SK-N-SH (cell line): ENCODE measurements around the gene MS4A4E. TPM values are rescaled to one million over a fixed set of nuclear protein-coding genes. Genes with fewer than 3 reads are reported as not detected.
"Not testable (repeated sequence)": the region's sequence is repeated elsewhere in the genome, so short reads cannot be mapped to it uniquely, and the experiment has no call there.

ENCODE experiments used
- CTCF ChIA-PET: fragments of 300-600, 350-600 bp; formaldehyde crosslinking; extraction: SDS; loops from one replicate; lab custom pipeline; 2021; lab: Yijun Ruan, JAX
- POLR2A ChIA-PET: fragments of 350-600 bp; sonication (Branson Sonifier 250); formaldehyde crosslinking; extraction: SDS; loops from one replicate; lab custom pipeline; 2020; ENCODE audit warnings: antibody characterized with exemption, inconsistent platforms; lab: Yijun Ruan, JAX
- DNase-seq: peaks from one replicate; pipeline ENCODE4 v3.0.0; 2012
- H2AFZ ChIP-seq: fragments of 200-600 bp; sonication (generic); 2 replicates; pipeline ENCODE4 v1.8.1; 2016; ENCODE audit warnings: antibody characterized with exemption, mild to moderate bottlenecking, low read depth
- H3F3A ChIP-seq: fragments of 200-600 bp; sonication (generic); replicated peaks from 2 replicates; pipeline ENCODE3; 2016; ENCODE audit warnings: antibody characterized with exemption, mild to moderate bottlenecking; ENCODE audit not compliant: insufficient read depth
- H3K27ac ChIP-seq, 2 experiments: fragments of 200-500 bp in 1 of 2; fragments of 200-600 bp in 1 of 2; sonication (Bioruptor generic) in 1 of 2; sonication (generic), shearing (Covaris generic) in 1 of 2; 2 replicates each; pipeline versions ENCODE4 v1.5.1 to v1.6.1; 2014 to 2016; ENCODE audit warnings: low read depth in 2 of 2, inconsistent platforms in 1 of 2, low read length in 1 of 2, mild to moderate bottlenecking in 1 of 2, mixed read lengths in 1 of 2
- H3K27me3 ChIP-seq: fragments of 200-600 bp; sonication (generic), shearing (Covaris generic); 2 replicates; pipeline ENCODE4 v1.6.1; 2016; ENCODE audit warnings: mixed run types; ENCODE audit not compliant: insufficient read depth
- H3K36me3 ChIP-seq, 2 experiments: fragments of 200-500 bp in 1 of 2; fragments of 200-600 bp in 1 of 2; sonication (Bioruptor generic) in 1 of 2; sonication (generic) in 1 of 2; replicated peaks in 1 of 2; 2 replicates each; pipeline versions ENCODE3 to v1.5.1; 2014 to 2016; ENCODE audit warnings: low read length in 1 of 2, mild to moderate bottlenecking in 1 of 2; ENCODE audit not compliant: insufficient read depth in 2 of 2, control insufficient read depth in 1 of 2
- H3K4me1 ChIP-seq, 2 experiments: fragments of 200-500 bp in 1 of 2; fragments of 200-600 bp in 1 of 2; sonication (Bioruptor generic) in 1 of 2; sonication (generic), shearing (Covaris generic) in 1 of 2; 2 replicates each; pipeline versions ENCODE4 v1.5.1 to v1.6.1; 2014 to 2016; ENCODE audit warnings: low read depth in 1 of 2, low read length in 1 of 2, mixed run types in 1 of 2; ENCODE audit not compliant: insufficient read depth in 2 of 2, control insufficient read depth in 1 of 2
- H3K4me2 ChIP-seq: fragments of 200-600 bp; sonication (generic), shearing (Covaris generic); 2 replicates; pipeline ENCODE4 v1.6.1; 2017; ENCODE audit warnings: mixed run types
- H3K4me3 ChIP-seq, 2 experiments: fragments of 200-500 bp in 1 of 2; fragments of 200-600 bp in 1 of 2; sonication (Bioruptor generic) in 1 of 2; sonication (generic), shearing (Covaris generic) in 1 of 2; 2 replicates each; pipeline versions ENCODE4 v1.5.1 to v1.8.1; 2014 to 2016; ENCODE audit warnings: low read depth in 2 of 2, inconsistent platforms in 1 of 2, low read length in 1 of 2, mild to moderate bottlenecking in 1 of 2, mixed read lengths in 1 of 2, moderate library complexity in 1 of 2
- H3K79me2 ChIP-seq: fragments of 200-600 bp; sonication (generic); 2 replicates; pipeline ENCODE4 v1.8.1; 2017; ENCODE audit warnings: mild to moderate bottlenecking; ENCODE audit not compliant: insufficient read depth
- H3K9ac ChIP-seq: fragments of 200-600 bp; sonication (generic); 2 replicates; pipeline ENCODE4 v1.6.1; 2017; ENCODE audit warnings: mixed run types
- H3K9me2 ChIP-seq: fragments of 200-600 bp; sonication (generic); 2 replicates; pipeline ENCODE4 v1.6.1; 2017; ENCODE audit warnings: mixed run types
- H3K9me3 ChIP-seq: fragments of 200-600 bp; sonication (generic); 2 replicates; pipeline ENCODE4 v1.6.1; 2017; ENCODE audit warnings: mixed run types, mild to moderate bottlenecking, moderate library complexity
- H4K20me1 ChIP-seq: fragments of 200-600 bp; sonication (generic); 2 replicates; pipeline ENCODE4 v1.6.1; 2017; ENCODE audit warnings: mild to moderate bottlenecking, mixed run types; ENCODE audit not compliant: insufficient read depth
- CHD2 ChIP-seq: fragments of 150-350 bp; IDR thresholded peaks from 2 replicates; pipeline ENCODE4 v1.6.1; 2018; ENCODE audit warnings: low read length; ENCODE audit not compliant: partially characterized antibody
- CTCF ChIP-seq: fragments of 200-600 bp; sonication (generic); IDR thresholded peaks from 2 replicates; pipeline ENCODE4 v1.6.1; 2017; ENCODE audit warnings: antibody characterized with exemption, mild to moderate bottlenecking, moderate library complexity
- GABPA ChIP-seq: IDR thresholded peaks from 2 replicates; pipeline ENCODE4 v1.4.0; 2012; ENCODE audit warnings: low read depth, mild to moderate bottlenecking
- GATA2 ChIP-seq: sonication (generic); formaldehyde crosslinking; IDR thresholded peaks from 2 replicates; pipeline ENCODE4 v1.5.0; 2020; ENCODE audit warnings: mild to moderate bottlenecking, missing genetic modification reagents
- JUND ChIP-seq: IDR thresholded peaks from 2 replicates; pipeline ENCODE4 v1.4.0; 2012
- MEF2A ChIP-seq: IDR thresholded peaks from 2 replicates; pipeline ENCODE4 v1.4.0; 2012; ENCODE audit warnings: low read depth, borderline replicate concordance
- NFIC ChIP-seq: IDR thresholded peaks from 2 replicates; pipeline ENCODE4 v1.4.0; 2012; ENCODE audit warnings: borderline replicate concordance
- RAD21 ChIP-seq: IDR thresholded peaks from 2 replicates; pipeline ENCODE4 v1.6.1; 2012; ENCODE audit warnings: mild to moderate bottlenecking, low read length
- RCOR1 ChIP-seq: fragments of 150-350 bp; IDR thresholded peaks from 2 replicates; pipeline ENCODE4 v1.6.1; 2017; ENCODE audit warnings: antibody characterized with exemption, low read length
- REST ChIP-seq: IDR thresholded peaks from 2 replicates; pipeline ENCODE4 v1.6.1; 2012; ENCODE audit warnings: mild to moderate bottlenecking, low read depth, low read length, moderate library complexity
- RFX5 ChIP-seq: IDR thresholded peaks from 2 replicates; pipeline ENCODE4 v1.6.1; 2012; ENCODE audit warnings: mild to moderate bottlenecking, improper control_type of control experiment, low read length
- USF2 ChIP-seq: fragments of 150-350 bp; IDR thresholded peaks from 2 replicates; pipeline ENCODE4 v1.6.1; 2017; ENCODE audit warnings: antibody characterized with exemption, low read length, low read depth, borderline replicate concordance
- WGBS: methylation state at CpG from one replicate; pipeline ENCODE4 v1.1.6; 2017; ENCODE audit warnings: low lambda C conversion rate; 5-methylcytosine and 5-hydroxymethylcytosine counted together
- polyA plus RNA-seq, 3 experiments: library from polyadenylated mRNA; depleted of rRNA; stranded (reverse); fragments of >200 nt; gene quantifications; 2 replicates each; pipeline ENCODE4 v1.2.3, GENCODE V29; 2012
- TF ChIP-seq, protein P1 (sequence below): IDR thresholded peaks from 2 replicates; pipeline ENCODE4 v1.4.0; 2012; ENCODE audit warnings: low read depth, borderline replicate concordance

MS4A4E gene
- polyA plus RNA-seq, 1 of the 3 experiments (the other 2 are of a cell fraction): not detected

DNA sequence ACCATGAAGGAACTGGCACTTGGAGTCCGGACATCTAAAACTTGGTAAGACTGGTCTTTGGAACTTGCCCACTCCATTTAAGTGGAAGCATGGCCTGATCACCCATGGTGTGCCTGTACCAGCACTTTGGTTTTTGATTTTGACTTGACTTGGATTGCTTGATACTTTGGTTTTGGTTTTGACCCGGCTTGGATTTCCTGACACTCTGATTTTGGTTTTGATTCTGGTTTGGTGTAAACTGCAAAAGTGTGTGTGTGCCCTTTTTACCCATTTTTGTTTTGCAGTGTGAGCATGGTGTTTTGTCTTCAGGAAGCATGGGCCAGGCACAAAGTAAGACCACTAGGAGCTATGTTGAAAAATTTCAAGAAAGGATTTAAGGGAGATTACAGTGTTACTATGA is 56.8 kb downstream of the MS4A4E start:
- H3K4me3 ChIP-seq, H3K9me3 ChIP-seq, H3K9ac ChIP-seq, DNase-seq, H3K4me1 ChIP-seq, H3K4me2 ChIP-seq, H3F3A ChIP-seq, H3K79me2 ChIP-seq, POLR2A ChIA-PET, H3K9me2 ChIP-seq, CTCF ChIA-PET, H3K27me3 ChIP-seq, H2AFZ ChIP-seq, H3K36me3 ChIP-seq, H3K27ac ChIP-seq, H4K20me1 ChIP-seq: not testable (repeated sequence)
- WGBS: 23% methylated on average over 2 of the region's 2 CpGs

GRCh38 chr11:60185512-60185827 is 57.5 kb downstream of the MS4A4E start:
- H3K9me2 ChIP-seq, H3K36me3 ChIP-seq, H3K4me3 ChIP-seq, H3K79me2 ChIP-seq, H3K4me2 ChIP-seq, H3K9ac ChIP-seq, DNase-seq, H4K20me1 ChIP-seq, H2AFZ ChIP-seq, H3F3A ChIP-seq, H3K4me1 ChIP-seq, H3K27ac ChIP-seq, H3K27me3 ChIP-seq, POLR2A ChIA-PET, H3K9me3 ChIP-seq: not testable (repeated sequence)
- CTCF ChIA-PET: interaction anchor here (1.0 kb wide), 1 partner anchor 8 kb away, joined by 3 read pairs; no protein-coding TSS in a partner anchor
- 27% methylated on average over 2 of the region's 2 CpGs for WGBS

GRCh38 chr11:60184824-60185511 is 58.0 kb downstream of the MS4A4E start:
- no peak overlapping the region for H2AFZ ChIP-seq
- WGBS: 0% methylated on average over 1 of the region's 1 CpG
- H3K4me3 ChIP-seq: no peak overlapping the region
- no peaks in the 10 kb centered on the region for H3K4me1 ChIP-seq
- POLR2A ChIA-PET: interaction anchor here (0.6 kb wide), 1 partner anchor 56 kb away, joined by 4 read pairs; no protein-coding TSS in a partner anchor
- no peaks in the 10 kb centered on the region for H3K9me2 ChIP-seq
- CTCF ChIA-PET: interaction anchor here (0.6 to 1.0 kb wide), 2 partner anchors 9 to 121 kb away, joined by 3 read pairs; no protein-coding TSS in a partner anchor
- H3K4me2 ChIP-seq: no peak overlapping the region
- no peaks in the 10 kb centered on the region for H4K20me1 ChIP-seq
- H3K27me3 ChIP-seq: no peaks in the 10 kb centered on the region; the same call in 1 of the 2 replicates
- no peak overlapping the region for H3K27ac ChIP-seq
- no peaks in the 10 kb centered on the region for H3K79me2 ChIP-seq
- no peaks in the 10 kb centered on the region for H3F3A ChIP-seq
- DNase-seq: no peak
- no peaks in the 10 kb centered on the region for H3K9me3 ChIP-seq
- H3K36me3 ChIP-seq: no peaks in the 10 kb centered on the region
- H3K9ac ChIP-seq: no peak overlapping the region
- TF ChIP-seq CTCF: no peak
- TF ChIP-seq GABPA: no peak
- TF ChIP-seq REST: no peak
- TF ChIP-seq RAD21: no peak
- TF ChIP-seq, protein P1, sequence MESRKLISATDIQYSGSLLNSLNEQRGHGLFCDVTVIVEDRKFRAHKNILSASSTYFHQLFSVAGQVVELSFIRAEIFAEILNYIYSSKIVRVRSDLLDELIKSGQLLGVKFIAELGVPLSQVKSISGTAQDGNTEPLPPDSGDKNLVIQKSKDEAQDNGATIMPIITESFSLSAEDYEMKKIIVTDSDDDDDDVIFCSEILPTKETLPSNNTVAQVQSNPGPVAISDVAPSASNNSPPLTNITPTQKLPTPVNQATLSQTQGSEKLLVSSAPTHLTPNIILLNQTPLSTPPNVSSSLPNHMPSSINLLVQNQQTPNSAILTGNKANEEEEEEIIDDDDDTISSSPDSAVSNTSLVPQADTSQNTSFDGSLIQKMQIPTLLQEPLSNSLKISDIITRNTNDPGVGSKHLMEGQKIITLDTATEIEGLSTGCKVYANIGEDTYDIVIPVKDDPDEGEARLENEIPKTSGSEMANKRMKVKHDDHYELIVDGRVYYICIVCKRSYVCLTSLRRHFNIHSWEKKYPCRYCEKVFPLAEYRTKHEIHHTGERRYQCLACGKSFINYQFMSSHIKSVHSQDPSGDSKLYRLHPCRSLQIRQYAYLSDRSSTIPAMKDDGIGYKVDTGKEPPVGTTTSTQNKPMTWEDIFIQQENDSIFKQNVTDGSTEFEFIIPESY: no peak
- no peak for TF ChIP-seq JUND
- TF ChIP-seq CHD2: no peak
- TF ChIP-seq USF2: no peak
- no peak for TF ChIP-seq NFIC
- TF ChIP-seq MEF2A: no peak
- TF ChIP-seq RCOR1: no peak
- no peak for TF ChIP-seq GATA2 (CRISPR knock-in tag)
- no peak for TF ChIP-seq RFX5
